ENCODE results near the gene ACAA2. TPM values are rescaled to one million over a fixed set of nuclear protein-coding genes. Genes with fewer than 3 reads are reported as not detected.
A peak's percentile ranks its signal among the peaks of the same experiment; 100 is the strongest.

Gene ACAA2
- polyA plus RNA-seq, 3 donors, result 20.8 to 109 (median 97.6) TPM

DNA sequence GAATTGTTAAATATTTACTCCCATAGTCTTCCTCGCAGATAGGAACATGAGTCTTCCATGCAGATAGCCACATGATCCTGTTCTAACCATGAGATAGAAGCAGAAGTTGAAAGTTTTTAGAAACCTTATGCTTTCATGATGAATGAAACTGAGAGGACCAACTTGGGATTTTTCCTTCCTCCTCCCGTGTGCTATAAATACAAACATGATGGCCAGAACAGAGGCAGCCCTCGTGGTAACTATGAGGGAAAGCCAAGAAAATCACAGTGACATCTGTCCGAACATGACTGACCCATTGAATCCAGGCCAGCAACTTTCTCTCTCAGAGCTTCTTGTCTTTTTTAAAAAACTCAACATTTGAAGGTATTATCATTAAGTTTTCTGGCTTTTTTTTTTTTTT lies 78.5 kb downstream of the ACAA2 start:
- no peaks in the 10 kb centered on the region for H3K27me3 ChIP-seq (ENCODE audit: control insufficient read depth in 2 of 2, insufficient read depth in 2 of 2, low read length in 2 of 2)
- H3K27me3 Mint-ChIP-seq (ENCODE audit: low read depth in 3 of 3), result peaks cover 11 to 17% (median 16%) of the 10 kb centered on the region in 3 donors
- intact Hi-C loops (cut with micrococcal nuclease), result no loop called here
- no peaks in the 10 kb centered on the region for H3K36me3 ChIP-seq (replicated peaks in 1 of 2; ENCODE audit: control insufficient read depth in 1 of 2, insufficient read depth in 2 of 2, low read length in 2 of 2)
- peaks cover 15% of the 10 kb centered on the region for H3K4me1 Mint-ChIP-seq
- DNase-seq, result no peak
- H3K9ac ChIP-seq (ENCODE audit: insufficient read depth, low read length, poor library complexity, severe bottlenecking), result no peak overlapping the region
- no peaks in the 10 kb centered on the region for H3K9me3 ChIP-seq (replicated peaks in 1 of 2; ENCODE audit: control insufficient read depth in 1 of 2, insufficient read depth in 1 of 2, low read length in 2 of 2)
- no peaks in the 10 kb centered on the region for H3K9me3 Mint-ChIP-seq
- peak overlapping the region in 1 of 2 donors; percentile 9 for H3K4me3 Mint-ChIP-seq
- no peaks in the 10 kb centered on the region for H3K79me2 ChIP-seq (ENCODE audit: insufficient read depth, low read length)
- no peak overlapping the region for H2AFZ ChIP-seq (ENCODE audit: insufficient read depth, low read depth, low read length, poor library complexity, severe bottlenecking)
- TF ChIP-seq CTCF (IDR thresholded peaks at IDR 0.05), result no peak
- H3K4me3 ChIP-seq (replicated peaks in 1 of 3; ENCODE audit: low read depth in 2 of 3, low read length in 3 of 3), result no peak overlapping the region
- no peak overlapping the region for H3K4me2 ChIP-seq (replicated peaks; ENCODE audit: extremely low read depth, low read length, poor library complexity, severe bottlenecking)
- H3K4me1 ChIP-seq (ENCODE audit: control insufficient read depth in 1 of 2, insufficient read depth in 2 of 2, low read length in 2 of 2), result peaks cover 6 to 10% of the 10 kb centered on the region in 2 donors
- no peak overlapping the region for H3K27ac Mint-ChIP-seq
- no peak overlapping the region for H3K27ac ChIP-seq (ENCODE audit: low read depth in 1 of 2, low read length in 2 of 2)
- no peaks in the 10 kb centered on the region for H4K20me1 ChIP-seq (ENCODE audit: insufficient read depth, low read length)
- no CpG with 5 or more reads among the region's 4 CpGs for WGBS (ENCODE audit: insufficient coverage)
- no peaks in the 10 kb centered on the region for H3K36me3 Mint-ChIP-seq

- no peak overlapping the region for H2AFZ ChIP-seq (ENCODE audit: insufficient read depth, low read depth, low read length, poor library complexity, severe bottlenecking)
- 42% methylated on average over 4 of the region's 8 CpGs for WGBS (ENCODE audit: insufficient coverage)
- no peak overlapping the region for H3K4me2 ChIP-seq (replicated peaks; ENCODE audit: extremely low read depth, low read length, poor library complexity, severe bottlenecking)
- Mint-ChIP-seq H3K9me3 (no peaks in the 10 kb centered on the region), H3K4me1 (peaks cover 15% of the 10 kb centered on the region), H3K4me3 (no peak overlapping the region), H3K36me3 (no peaks in the 10 kb centered on the region), H3K27me3 (ENCODE audit: low read depth in 3 of 3) (peaks cover 10 to 14% (median 13%) of the 10 kb centered on the region in 3 donors), H3K27ac (peak overlapping the region in 1 of 7 donors; percentile 0)
- H3K79me2 ChIP-seq (ENCODE audit: insufficient read depth, low read length), result no peaks in the 10 kb centered on the region
- H3K27me3 ChIP-seq (ENCODE audit: control insufficient read depth in 2 of 2, insufficient read depth in 2 of 2, low read length in 2 of 2), result no peaks in the 10 kb centered on the region
- H3K4me3 ChIP-seq (replicated peaks in 1 of 3; ENCODE audit: low read depth in 2 of 3, low read length in 3 of 3), result no peak overlapping the region
- H3K4me1 ChIP-seq (ENCODE audit: control insufficient read depth in 1 of 2, insufficient read depth in 2 of 2, low read length in 2 of 2), result peaks cover 6 to 10% of the 10 kb centered on the region in 2 donors
- no peaks in the 10 kb centered on the region for H3K36me3 ChIP-seq (replicated peaks in 1 of 2; ENCODE audit: control insufficient read depth in 1 of 2, insufficient read depth in 2 of 2, low read length in 2 of 2)
- TF ChIP-seq CTCF (IDR thresholded peaks at IDR 0.05), result no peak
- no peak for DNase-seq
- H4K20me1 ChIP-seq (ENCODE audit: insufficient read depth, low read length), result no peaks in the 10 kb centered on the region
- no peak overlapping the region for H3K9ac ChIP-seq (ENCODE audit: insufficient read depth, low read length, poor library complexity, severe bottlenecking)
- H3K27ac ChIP-seq (ENCODE audit: low read depth in 1 of 2, low read length in 2 of 2), result no peak overlapping the region
- intact Hi-C loops (cut with micrococcal nuclease), result no loop called here
- no peaks in the 10 kb centered on the region for H3K9me3 ChIP-seq (replicated peaks in 1 of 2; ENCODE audit: control insufficient read depth in 1 of 2, insufficient read depth in 1 of 2, low read length in 2 of 2)
These were observed 79.3 kb downstream of the ACAA2 start for GRCh38 chr18:49733896-49734585.
